HG03108 (cell line): ENCODE results near the gene RUSC2.
"Not testable (repeated sequence)": the region's sequence is repeated elsewhere in the genome, so short reads cannot be mapped to it uniquely, and the experiment has no call there.

Experiments
- ATAC-seq: cut with Tn5 transposase; IDR thresholded peaks from one replicate; pipeline ENCODE4 v1.9.1; 2021; ENCODE audit warnings: moderate library complexity; ENCODE audit not compliant: unreplicated experiment

Gene RUSC2

DNA sequence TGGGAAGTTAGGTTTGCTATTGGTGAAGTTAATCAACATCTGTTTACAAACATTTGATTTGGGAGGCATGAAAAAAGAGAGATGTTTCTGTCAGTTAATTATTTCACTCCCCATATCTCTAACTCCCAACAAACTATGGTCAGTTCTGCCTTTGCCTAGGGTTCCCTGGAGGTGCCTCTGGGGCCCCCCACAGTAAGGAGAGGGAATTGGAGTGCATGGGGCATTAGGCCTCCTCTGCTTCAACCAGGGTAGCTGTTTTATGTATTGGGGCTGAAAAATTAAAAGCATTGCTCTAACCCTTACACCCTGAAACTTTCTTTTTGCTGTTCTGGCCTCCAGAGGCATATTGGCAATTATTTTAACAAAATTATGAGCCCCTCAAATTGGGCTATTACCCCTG is 32.3 kb downstream of the RUSC2 start:
- no peak for ATAC-seq

DNA sequence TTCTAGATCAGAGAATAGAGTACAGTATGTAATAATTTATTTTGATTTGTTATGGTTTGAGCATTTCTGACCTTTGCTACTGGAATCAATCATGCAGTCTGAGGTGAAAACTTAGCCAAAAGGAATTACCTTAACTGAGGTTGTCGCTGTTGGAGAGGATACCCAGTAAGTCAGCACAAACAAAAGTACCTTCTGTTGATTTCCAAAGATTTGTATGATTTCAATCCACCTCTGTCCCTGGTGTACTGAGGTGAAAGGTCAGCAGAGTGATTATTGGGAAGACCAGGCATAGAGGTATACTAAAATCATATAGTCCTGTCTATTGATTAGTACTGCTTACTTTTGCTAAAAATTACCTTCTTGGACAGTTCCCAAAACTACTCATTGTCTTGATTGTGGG is 32.8 kb downstream of the RUSC2 start:
- no peak for ATAC-seq

- not testable (repeated sequence) for ATAC-seq
These were observed 33.6 kb downstream of the RUSC2 start for GRCh38 chr9:35523556-35523955.

DNA sequence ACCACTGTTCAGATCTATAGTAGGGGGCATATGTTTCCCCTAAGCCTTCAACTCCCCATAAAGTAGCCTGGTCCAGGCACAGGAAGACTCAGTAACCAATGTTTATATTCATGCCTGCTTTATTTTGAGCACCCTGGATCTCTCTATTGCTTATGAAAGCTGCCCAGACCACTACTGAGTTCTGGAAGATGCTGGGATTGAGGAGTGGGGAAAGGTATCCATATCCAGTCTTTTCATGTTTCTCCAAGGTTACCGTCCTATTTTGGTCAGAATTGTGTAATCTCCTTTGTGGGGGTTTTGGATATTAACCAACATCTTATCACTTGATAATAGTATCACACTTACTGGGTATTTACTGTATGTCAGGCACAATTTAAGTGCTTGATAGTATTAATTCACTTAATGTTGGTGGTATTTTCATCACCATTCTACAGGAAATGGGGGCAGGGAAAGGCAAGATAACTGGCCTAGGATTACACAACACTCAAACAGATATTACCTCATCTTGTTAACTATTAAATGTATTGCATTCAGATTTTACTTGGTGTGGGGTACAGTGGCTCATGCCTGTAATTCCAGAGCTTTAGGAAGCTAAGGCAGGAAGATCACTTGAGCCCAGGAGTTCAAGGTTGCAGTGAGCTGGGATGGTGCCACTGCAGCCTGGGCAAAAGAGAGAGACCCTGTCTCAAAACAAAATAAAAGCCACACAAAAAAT is 36.3 kb downstream of the RUSC2 start:
- no peak for ATAC-seq

DNA sequence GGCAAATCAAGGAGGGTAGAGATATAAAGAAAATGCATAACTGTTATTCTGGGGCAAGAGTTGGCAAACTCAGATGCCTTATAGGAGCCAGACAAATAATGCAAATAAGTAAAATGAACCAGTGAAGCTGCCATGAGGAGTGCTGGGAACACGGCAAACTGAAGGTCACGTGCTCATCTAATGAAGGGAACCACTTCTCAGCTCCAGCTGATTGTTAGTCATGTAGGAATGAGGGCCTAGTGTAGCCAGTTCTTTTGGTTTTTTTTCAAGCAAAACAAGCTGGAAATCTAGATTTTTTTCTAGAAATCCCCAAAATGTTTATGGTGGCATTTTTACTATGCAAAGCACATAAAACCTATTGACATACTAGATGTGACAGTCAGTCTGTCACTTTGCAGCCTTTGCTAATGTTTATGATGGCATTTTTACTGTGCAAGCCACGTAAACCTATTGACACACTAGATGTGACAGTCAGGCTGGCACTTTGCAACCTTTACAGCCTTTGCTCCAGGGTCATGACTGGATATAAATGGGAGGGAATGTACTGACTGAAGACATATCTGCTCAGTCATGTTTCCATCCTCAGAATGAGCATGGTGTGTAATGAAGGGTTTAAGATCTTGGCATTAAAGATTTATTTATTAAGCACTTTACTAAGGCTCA is 39.4 kb downstream of the RUSC2 start:
- ATAC-seq: no peak

- ATAC-seq: no peak
These were observed 43.5 kb downstream of the RUSC2 start for GRCh38 chr9:35533398-35533797.

DNA sequence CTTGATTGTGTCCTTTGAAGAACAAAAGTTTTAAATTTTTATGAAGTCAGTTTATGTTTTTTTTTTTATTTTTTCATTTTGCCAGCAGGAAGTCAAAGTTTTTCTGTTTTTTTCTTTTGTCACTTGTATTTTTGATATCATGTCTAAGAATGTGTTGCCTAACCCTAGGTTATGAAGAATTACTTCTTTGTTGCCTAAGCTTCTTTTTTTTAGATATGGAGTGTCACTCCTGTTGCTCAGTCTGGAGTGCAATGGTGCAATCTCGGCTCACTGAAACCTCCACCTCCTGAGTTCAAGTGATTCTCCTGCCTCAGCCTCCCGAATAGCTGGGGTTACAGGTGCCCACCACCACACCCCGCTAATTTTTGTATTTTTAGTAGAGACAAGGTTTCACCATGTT is 45.0 kb downstream of the RUSC2 start:
- ATAC-seq: not testable (repeated sequence)

GRCh38 chr9:35537913-35538312 is 48.0 kb downstream of the RUSC2 start:
- no peak for ATAC-seq

DNA sequence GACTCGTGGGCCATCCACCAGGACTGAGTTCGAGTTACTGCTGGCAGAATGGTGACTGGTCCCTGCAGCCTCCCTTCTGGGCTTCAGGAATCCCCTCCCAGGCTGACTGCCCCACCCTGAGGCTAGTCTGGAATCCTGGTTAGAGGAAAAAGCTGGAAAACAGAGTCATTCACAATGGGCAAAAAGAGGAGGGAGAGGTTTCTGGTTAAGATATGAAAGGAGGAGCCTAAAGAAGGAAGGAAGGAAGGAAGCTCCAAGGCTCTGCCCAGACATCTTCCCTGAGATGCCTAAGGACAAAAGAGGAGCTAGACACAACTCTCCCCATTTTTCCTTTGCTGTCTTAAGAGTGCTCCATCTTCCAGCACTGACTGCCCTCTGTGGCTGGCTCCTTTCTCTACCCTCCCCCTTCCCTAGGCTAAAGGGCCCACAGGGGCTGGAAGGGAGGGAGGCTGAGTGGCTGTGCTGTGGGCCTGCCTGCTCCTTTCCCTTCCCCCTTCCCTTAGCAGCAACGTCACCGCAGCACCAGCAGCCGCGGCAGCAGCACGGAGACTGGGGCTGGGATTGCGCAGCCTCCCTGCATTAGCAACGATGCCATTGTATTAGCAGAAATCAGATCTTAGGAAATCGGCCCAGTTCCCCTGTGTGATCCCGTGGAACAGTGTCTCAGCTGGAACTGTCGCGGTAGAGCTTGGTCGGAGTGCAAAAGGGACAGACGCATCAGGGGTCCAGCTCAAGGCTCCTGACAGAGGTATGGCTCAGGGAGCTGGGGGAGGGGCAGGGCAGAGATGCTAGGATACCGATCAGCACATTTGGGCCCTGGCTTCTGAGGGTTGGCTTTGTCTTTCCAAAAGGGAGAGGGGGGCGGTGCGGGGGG is 48.7 kb downstream of the RUSC2 start:
- no peak for ATAC-seq
